HG03571 (cell line): Measurements from ENCODE around the gene FBXO34.
"Not testable (repeated sequence)": the region's sequence is repeated elsewhere in the genome, so short reads cannot be mapped to it uniquely, and the experiment has no call there.

Source experiments
- ATAC-seq: cut with Tn5 transposase; IDR thresholded peaks from one replicate; pipeline ENCODE4 v1.9.1; 2021; ENCODE audit not compliant: unreplicated experiment

FBXO34 gene

GRCh38 chr14:55344582-55345163 lies 73.5 kb downstream of the FBXO34 start:
- not testable (repeated sequence) for ATAC-seq

GRCh38 chr14:55347040-55347439 lies 75.8 kb downstream of the FBXO34 start:
- no peak for ATAC-seq

GRCh38 chr14:55347748-55348147 lies 76.5 kb downstream of the FBXO34 start:
- ATAC-seq: no peak

GRCh38 chr14:55348766-55349453 lies 77.7 kb downstream of the FBXO34 start:
- ATAC-seq: no peak

DNA sequence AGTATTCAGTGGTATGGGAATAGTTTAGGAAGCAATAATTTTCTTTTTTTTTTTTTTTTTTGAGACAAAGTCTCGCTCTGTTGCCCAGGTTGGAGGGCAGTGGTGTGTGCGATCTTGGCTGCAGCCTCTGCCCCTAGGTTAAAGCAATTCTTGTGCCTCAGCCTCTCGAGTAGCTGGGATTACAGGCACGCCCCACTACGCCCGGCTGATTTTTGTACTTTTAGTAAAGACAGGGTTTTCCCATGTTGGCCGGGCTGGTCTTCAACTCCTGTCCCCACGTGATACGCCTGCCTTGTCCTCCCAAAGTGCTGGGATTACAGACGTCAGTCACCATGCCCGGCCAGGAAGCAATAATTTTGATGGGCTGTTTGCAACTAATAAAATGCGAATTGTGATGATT lies 78.3 kb downstream of the FBXO34 start:
- ATAC-seq: no peak

DNA sequence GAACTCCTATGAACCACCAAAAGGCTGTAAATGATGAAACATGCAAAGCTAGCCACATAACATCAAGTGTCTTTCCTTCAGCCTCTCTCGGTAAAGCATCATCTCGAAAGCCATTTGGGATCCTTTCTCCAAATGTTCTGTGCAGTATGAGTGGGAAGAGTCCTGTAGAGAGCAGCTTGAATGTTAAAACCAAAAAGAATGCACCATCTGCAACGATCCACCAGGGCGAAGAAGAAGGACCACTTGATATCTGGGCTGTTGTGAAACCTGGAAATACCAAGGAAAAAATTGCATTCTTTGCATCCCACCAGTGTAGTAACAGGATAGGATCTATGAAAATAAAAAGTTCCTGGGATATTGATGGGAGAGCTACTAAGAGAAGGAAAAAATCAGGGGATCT lies 79.2 kb downstream of the FBXO34 start:
- ATAC-seq: no peak

DNA sequence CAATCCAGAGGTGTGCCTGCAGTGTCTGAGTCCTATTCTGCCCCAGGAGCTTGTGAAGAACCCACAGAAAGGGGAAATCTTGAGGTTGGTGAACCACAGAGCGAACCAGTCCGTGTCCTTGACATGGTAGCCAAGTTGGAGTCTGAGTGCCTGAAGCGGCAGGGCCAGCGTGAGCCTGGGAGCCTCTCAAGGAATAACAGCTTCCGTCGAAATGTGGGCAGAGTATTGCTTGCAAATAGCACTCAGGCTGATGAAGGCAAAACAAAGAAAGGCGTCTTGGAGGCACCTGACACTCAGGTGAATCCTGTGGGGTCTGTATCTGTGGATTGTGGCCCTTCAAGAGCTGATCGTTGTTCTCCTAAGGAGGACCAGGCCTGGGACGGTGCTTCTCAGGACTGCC lies 79.9 kb downstream of the FBXO34 start:
- no peak for ATAC-seq

DNA sequence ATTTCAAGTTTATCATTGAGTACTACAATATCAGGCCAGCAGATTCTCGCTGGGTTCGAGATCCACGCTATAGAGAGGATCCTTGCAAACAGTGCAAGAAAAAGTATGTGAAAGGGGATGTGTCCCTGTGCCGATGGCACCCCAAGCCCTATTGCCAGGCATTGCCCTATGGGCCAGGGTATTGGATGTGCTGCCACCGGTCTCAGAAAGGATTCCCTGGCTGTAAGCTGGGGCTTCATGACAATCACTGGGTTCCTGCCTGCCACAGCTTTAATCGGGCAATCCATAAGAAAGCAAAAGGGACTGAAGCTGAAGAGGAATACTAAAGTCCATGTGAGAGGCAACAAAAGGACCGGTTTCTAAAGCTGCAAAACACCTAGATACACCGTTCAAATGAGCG lies 81.0 kb downstream of the FBXO34 start:
- no peak for ATAC-seq

- no peak for ATAC-seq
Observed at GRCh38 chr14:55353686-55354467, 82.7 kb downstream of the FBXO34 start.

DNA sequence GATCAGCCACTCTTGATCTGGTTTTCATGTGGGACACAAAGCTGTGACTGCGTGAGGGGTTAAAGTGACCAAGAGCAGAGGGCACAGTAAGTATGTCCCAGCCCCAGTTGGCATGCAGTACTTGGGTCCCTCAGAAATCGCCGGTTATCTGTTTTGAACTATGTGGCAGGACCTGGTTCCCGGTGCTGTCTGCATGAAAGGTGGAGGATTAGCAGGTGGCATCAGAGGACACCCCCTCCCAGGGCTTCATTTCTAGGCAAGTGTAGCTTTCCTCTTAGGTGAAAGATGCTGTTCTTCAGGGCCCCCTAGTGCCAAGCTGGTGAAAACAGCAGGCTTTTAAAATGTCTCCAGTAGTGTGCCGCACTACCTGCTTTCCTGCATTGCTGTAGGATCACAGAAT lies 83.3 kb downstream of the FBXO34 start:
- ATAC-seq: peak; percentile 58

GRCh38 chr14:55355922-55356321 lies 84.7 kb downstream of the FBXO34 start:
- ATAC-seq: no peak

DNA sequence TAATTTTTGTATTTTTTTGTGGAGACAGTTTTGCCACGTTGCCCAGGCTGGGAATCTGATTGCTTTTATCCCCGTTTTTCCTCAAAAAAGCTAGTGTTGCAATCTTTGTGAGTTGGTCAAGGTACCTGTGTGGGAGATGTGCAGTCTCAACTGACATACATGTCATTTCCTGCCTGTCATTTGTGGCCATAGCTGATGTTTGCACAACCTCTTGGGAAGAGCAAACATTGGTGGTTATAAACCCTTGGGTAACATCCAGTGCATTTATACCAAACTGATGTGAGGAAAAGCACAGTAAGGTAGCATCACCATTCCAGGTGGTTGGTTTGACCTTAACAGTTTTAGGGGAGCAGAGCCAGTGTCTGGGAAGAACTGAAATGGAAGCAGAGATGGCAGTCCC lies 85.7 kb downstream of the FBXO34 start:
- ATAC-seq: no peak

DNA sequence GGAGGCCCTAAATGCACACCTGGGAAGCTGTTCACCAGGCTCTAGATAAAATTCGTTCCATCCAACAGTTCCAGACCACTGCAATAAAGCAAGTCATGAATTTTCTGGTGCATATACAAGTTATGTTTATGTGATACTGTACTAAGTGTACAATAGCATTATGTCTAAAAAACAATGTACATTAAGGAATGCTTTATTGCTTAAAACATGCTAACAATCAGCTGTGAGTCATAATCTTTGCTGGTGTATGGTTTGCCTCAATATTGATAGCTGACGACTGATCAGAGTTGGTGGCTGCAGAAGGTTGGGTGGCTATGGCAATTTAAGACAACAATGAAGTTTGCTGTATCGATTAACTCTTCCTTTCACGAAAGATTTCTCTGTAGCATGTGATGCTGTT lies 88.1 kb downstream of the FBXO34 start:
- no peak for ATAC-seq

DNA sequence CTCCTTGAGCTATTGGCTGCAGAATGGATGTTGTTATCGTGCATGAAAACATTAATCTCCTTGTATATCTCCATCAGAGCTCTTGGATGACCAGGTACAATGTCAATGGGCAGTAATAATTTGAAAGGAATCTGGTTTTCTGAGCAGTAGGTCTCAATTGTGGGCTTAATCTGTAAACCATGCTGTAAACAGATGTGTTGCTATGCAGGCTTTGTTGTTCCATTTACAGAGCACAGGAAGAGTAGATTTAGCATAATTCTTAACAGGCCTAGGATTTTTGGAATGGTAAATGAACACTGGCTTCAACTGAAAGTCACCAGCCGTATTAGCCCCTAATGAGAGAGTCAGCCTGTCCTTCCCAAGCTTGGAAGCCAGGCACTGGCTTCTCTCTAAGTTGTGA lies 90.0 kb downstream of the FBXO34 start:
- ATAC-seq: no peak

- ATAC-seq: no peak
Observed at GRCh38 chr14:55366271-55366670, 95.0 kb downstream of the FBXO34 start.

DNA sequence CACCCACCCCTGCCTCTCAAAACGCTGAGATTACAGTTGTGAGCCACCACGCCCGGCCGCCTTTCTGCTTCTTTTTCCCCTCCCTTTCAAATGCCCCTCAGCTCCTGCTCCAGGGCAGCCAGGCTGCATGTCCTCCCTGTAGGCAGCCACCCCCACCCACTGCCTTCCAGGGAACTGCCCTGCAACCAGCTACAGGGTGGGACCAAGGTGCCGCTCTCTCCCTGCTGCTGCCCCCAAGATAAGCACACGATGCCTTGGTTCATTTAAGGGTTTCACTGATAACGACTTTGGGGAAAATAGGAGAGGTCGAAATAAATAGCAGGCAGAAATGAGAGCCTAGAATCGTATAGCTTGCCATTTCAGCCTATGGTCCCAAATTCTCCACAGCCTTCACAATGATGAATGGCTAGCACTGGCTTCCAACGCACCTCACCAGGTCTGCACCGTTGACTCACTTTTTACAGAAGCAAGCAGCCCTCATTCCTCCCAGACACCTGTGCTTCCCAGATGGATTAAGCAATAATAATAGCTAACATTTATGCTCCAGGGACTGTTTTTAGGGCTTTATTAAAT lies 99.7 kb downstream of the FBXO34 start:
- ATAC-seq: no peak

DNA sequence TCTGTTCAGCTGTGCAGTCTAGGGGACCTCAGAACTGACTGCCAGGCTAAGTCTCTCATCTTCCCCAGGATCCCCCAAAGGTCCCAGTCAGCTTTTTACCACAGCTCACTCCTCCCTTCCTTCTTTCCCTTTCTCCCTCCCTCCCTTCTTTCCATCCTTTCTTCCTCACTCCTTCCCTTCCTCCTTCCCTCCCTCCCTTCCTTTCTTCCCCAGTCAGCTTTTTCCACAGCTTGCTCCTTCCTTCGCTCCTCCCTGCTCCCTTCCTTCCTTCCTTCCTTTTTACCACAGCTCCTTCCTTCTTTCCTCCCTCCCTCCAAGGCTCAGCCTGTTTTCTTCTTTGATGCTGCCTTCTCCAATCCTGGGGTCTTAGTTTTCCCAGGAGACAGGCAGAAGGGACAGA lies 101.2 kb downstream of the FBXO34 start:
- ATAC-seq: no peak

GRCh38 chr14:55372825-55373224 lies 101.6 kb downstream of the FBXO34 start:
- no peak for ATAC-seq

- ATAC-seq: no peak
Observed at GRCh38 chr14:55373784-55374705, 102.8 kb downstream of the FBXO34 start.

DNA sequence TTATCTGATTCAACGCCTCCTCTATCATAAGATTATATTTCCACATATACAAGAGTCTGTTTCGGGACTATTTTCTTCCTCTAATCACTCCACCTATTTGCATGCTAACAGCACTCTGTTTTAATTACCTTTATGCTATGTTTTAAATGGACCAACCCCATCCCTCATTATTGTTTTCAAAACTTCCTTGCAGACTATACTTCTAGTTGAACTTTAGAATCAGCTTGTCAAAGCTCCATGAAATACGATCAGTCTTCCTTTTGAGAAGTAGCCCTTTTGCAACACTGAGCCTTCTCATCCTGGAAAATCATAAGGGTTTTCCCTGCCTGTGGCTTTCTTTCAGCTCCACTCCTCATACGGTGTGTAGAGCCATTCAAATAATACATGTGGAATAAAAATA lies 103.5 kb downstream of the FBXO34 start:
- ATAC-seq: no peak

DNA sequence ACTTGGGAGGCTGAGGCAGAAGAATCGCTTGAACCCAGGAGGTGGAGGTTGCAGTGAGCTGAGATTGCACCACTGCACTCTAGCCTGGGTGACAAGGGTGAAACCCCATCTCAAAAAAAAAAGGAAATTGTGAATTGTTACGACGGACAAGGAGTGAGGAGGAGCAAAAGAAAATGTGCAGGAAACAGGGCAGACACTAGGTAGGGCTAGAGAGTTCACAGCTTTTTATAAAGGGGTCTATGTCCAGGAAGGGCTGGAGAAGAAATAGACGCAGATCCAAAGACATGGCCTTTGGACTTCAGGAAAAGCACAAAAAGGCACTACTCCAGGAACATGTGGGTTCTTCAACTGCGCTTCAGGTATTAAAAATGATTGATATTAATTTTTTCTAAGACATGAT lies 106.0 kb downstream of the FBXO34 start:
- ATAC-seq: no peak
